HG03103 (cell line): Measurements from ENCODE around the gene GLCE.
"Not testable (repeated sequence)": the region's sequence is repeated elsewhere in the genome, so short reads cannot be mapped to it uniquely, and the experiment has no call there.

ENCODE experiments used
- ATAC-seq: cut with Tn5 transposase; IDR thresholded peaks from one replicate; pipeline ENCODE4 v1.9.1; 2021; ENCODE audit warnings: low read depth; ENCODE audit not compliant: unreplicated experiment

GLCE gene

DNA sequence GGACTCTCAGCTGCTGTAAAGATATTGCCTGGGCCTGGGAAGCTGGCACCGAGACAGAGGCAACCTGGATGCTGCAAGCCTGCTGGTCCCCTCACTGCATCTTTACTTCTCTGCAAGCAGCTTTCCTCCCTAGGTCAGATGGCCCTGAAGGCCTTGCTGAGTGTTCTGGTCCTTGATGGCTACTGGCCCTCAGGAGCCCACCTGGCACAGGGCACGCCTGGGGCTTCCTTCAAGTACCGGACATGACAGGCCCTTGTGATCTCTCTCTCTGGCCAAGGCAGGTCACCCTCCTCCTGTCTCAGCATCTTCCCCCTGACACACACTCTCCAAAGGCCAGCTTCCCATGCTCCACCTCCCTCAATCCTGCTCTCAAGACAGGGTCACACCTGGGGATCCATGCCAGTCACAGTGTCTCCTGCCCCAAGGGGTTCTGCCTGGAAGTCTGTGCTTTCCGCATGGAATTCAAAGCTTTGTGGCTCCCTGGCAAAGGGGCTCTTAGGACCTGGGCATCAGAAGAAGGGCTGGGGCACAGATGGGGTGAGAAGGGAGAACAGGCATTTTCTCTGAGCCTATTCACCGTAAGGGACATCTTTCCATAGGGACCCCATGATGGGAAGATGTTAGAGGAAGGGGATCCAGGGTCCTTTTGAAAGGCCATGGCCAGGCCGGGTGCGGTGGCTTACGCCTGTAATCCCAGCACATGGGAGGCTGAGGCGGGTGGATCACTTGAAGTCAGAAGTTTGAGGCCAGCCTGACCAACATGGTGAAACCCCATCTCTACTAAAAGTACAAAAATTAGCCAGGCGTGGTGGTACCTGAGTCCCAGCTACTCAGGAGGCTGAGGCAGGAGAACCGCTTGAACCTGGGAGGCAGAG, 133.5 kb downstream of the GLCE start:
- ATAC-seq: no peak

DNA sequence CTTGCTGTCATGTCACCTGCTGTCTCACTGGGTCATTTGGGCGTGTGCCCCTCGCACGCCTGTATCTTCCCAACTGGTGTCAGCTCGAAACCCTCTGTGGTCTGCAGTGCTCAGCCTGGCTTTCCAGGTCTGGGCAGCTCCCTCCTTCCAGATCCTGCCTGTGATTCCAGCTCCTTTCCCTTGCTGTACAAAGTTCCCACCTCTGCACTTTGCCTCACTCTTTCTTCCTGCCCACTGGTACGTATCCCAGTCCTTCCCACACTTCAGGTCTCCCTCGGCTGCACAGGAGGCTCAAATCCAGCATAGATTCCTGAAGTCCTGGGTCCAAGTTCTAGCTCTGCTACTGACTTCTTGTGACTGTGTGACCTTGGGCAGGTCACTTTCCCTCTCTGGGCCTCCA, 136.2 kb downstream of the GLCE start:
- ATAC-seq: no peak

DNA sequence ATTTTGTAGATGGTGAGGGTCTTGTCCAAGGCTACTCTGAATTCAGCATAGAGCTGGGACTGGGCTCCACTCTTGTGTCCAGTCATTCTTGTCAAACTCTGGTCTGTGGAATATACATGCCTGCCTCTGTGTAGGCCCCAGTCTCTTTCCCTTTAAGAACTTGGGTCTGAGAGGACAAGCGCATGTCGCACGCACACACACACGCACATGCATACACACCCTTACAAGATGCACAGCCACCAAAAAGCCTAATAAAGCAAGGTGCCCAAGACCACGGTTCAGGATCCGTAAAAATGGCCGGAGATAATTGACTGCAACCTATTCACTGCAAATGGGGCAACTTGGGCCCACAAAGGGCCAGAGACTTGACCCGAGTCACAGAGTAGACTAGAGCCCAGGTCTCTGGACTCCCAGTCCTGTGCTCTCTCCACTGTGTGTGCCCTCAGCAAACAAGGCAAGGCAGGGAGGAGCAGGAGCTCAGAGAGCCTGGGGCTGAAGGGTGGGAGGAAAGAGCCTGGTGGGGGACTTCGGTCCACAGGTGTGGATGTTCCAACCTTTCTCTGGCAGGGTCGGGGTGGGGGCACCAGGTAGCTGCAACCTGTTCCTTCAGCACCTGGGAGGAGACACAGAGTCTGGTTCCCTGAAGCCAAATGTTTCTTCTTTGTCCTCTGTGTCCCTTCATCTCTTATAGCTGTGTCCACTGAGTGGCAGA, 137.4 kb downstream of the GLCE start:
- no peak for ATAC-seq

DNA sequence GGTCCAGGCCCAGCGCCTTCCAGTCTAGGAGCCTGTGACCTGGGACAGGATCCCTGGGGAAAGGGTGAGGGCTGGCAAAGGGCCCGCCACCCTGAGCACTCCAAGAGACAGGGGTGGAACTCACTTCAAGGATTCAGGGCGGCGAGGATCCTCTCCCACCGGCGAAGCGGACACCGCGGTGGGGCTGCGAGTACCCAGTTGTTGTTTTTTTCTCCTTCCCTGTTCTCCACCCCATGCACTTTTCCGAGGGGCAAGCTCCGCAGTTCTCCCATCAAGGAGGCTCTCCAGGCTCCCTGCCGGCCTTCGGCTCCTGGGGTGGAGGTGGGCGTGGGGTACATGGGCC, 137.9 kb downstream of the GLCE start:
- ATAC-seq: no peak

DNA sequence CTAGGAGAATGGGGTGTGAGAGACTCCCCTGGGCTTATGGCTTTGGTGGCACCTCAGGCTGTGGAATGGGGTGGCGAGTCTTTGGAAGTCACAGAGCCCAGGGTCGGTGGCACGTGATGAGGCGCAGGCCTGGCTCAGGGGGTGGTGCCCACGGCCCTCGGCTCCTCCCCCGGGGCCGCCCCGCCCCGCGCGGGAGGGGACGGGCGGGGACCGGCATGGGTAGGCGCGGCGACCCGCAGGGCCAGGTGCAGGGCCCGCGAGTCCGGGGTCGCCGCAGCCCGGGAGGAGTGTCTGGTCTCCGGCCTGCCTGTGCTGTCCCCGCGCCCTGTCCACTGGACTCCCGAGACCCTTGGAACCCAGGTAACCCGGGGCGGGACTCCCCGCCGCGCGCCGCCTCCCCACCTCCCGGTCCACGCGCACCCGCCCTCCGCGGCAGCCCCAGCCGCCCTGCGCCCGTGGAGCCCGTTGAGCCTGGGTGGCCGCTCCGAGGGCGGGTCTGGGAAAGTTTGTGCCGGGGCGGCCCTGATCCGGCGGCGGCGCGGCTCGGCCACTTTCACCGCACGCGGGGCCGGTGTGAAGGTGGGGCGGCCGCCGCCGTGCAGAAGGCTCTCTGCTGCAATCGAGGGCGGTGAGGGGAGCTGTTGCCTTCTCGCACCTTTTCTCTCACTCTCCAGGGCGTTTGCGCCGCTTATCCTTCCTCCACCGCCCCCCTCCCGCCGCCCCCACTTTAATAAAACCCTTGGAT, 138.4 kb downstream of the GLCE start, which contains the start of gene PAQR5:
PAQR5 (plus strand) TSS at position 216 of the 745 bp plus-strand sequence. CDS start 61,169 bp downstream, outside the sequence.
- ATAC-seq: no peak

DNA sequence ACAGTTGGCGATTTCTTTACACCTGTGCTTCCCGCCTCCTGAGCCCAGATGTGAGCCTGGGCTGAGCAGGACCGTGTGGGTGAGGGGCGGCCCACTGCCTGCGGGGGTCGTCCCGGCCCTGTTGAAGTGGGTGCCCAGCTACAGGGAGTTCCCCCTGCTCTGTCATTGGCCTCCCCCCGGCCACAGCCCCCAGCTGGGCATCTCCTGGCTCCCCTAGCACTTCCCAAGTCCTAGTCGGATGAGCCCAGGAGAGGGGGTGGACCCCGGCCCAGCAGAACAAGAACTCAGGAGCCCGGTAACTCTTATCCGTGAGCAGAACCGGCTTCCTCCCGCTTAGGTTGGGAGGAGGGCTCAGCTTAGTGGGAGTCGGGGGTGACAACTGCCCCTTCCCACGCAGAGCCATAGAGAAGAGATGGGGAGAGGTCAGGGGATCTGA, 139.0 kb downstream of the GLCE start:
- ATAC-seq: no peak

DNA sequence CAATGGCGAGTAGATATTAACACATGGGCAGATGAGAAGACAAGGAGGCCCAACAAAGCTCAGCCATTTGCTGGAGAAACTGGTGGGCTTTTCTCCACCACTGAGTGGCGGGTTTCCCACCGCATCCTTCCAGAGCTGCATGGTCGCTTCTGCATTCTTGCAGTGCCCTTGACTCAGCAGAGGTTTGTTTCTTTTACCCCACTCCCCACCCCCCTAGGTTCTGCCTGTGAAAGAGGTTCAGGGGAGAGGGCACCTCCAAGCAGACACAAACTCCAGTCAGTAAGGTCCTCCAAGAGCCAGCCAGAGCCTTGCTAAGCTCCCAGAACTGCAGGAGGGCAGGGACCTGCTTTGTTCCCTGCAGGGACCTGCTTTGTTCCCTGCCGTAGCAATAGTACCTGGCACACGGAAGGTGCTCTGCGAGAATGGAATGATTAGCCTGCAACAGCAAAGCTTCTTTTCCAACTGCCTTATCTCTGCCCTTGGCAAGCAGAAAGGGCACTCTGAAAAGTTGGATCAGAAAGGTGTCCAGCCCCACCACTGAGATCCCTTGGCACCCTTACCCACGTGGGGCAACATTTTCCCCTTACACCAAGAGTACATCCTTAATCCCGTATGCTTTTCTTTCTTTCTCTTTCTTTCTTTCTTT, 139.6 kb downstream of the GLCE start:
- no peak for ATAC-seq

DNA sequence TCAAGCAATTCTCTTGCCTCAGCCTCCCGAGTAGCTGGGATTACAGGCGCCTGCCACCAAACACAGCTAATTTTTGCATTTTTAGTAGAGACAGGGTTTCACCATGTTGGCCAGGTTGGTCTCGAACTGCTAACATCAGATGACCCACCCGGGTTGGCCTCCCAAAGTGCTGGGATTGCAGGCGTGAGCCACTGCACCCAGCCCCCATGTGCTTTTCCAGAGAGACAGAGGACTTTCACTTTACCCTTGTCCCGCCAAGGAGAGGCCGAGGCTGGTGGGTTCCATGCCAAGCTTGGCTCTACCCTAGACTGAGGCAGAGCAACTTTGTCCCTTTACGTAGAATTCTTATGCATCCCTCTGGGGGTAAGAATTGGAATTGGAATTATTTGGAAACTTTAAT, 140.7 kb downstream of the GLCE start:
- ATAC-seq: not testable (repeated sequence)

DNA sequence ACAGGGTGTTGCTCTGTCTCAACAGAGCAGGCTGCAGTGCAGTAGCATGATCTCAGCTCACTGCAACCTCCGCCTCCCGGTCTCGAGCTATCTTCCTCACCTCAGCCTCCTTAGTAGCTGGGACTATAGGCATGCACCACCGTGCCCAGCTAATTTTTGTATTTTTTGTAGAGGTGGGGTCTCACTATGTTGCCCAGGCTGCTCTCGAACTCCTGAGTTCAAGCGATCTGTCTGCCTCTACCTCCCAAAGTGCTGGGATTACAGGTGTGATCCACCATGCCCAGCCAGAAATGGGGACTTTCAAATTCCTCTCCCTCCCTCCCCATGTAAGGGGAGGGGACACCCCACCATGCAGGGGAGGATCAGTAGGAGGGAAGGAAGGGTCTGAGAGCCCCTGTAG, 141.7 kb downstream of the GLCE start:
- not testable (repeated sequence) for ATAC-seq

DNA sequence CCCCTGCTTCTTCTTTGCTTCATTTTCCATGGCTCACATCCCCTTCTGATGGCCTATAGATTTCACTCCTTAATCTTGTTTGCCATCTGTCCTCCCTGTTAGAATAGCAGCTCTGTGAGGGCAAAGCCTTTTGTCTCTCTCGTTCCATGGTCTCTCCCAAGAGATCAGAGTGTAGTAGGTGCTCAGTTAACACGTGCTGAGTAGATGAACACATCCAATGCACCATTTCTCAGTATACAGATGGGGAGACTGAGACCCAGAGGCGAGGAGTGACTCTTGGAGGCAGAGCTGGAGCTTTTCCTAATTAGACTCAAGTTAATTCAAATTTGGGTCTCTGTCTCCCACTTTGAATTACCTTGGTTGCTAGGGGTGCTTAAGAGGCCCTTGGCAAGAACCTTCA, 142.5 kb downstream of the GLCE start:
- ATAC-seq: no peak

DNA sequence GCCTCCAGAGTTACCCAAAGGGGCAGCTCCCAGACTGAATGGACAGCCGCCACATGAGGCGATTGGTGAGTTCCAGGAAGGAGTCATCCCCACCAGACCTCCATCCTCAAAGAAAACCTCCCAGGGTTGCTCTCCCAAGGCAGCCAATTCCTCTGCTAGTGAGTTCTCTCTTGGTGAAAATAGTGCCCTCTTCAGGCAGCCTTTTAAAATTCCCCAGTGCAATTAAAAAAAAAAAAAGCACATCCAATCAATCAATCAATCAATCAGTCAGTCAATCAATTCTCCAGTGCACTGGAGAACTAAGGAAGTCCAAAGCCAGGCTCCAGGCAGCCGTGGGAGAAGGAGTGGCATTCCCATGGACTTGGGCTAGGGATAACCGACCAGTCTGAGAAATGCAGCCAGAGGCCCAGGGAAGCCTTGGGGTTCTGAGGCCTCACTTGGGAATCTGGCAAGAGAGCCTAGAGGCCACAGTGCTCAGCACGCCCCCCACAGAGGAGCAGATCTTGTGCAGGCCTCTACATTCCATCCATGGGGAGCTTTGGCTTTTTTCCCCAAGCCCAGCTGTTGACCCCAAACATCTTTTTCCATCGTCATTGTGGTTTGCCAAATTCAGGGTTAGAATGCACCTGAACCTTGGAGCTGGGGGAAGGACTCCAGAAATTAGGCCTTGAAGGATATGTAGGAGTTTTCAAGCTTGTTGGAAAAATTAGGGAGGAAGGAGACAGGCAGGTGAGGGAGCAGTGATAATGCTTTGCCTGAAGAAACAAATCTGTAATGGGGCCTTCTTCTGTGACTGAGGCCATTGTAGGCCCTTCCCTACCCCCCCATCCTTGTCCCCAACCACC, 143.1 kb downstream of the GLCE start:
- ATAC-seq: no peak

DNA sequence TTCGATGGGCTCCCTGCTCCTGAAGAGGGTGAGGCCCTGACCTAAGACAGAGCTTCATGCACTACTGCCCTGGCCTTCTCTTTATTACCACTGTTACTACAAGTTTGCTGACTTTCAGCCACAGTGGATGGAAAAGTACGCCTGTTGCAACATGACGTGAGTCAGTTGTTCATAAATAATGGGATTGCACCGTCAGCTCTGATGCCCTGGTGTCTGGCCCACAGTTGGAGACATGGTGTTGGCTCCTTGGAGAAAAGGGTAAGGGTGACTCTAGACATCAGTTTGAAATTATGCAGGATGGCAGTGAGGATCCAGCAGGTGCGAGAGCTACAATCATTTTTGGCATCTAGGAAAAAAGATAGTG, 143.7 kb downstream of the GLCE start:
- ATAC-seq: no peak

DNA sequence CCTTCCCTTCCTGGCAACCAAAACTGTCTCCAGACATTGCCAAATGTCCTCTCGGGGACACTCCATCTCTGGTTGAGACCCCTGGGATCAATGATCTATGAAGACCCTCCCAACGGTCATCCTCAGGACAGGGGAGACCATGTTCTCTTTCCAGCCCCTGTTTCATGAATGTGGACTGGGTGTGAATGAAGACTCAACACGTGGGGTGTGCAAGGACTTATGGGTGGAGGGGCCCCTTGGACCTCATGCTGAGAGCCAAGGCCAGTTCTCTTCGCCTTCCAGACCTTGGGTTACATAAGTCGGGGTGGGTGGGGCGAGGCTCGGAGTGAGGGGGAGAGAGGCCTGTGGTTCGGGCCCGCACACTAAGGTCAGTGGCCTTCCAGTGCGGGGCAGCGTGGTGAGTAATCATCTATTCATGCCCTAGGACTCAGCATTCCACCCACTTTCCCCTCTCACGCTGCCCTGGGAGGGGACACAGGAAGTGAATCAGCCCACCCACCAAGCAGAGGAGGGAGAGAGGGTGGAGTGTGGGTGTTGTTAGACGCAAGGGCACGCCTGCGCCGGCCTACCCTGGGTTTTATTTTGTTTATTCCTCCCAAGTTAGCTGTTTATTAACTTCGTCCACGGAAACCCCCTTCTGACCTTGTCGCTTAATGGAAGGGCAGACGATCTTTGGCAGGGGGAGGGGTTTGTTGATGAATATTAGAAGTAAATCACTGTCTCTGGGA, 144.9 kb downstream of the GLCE start:
- ATAC-seq: no peak

DNA sequence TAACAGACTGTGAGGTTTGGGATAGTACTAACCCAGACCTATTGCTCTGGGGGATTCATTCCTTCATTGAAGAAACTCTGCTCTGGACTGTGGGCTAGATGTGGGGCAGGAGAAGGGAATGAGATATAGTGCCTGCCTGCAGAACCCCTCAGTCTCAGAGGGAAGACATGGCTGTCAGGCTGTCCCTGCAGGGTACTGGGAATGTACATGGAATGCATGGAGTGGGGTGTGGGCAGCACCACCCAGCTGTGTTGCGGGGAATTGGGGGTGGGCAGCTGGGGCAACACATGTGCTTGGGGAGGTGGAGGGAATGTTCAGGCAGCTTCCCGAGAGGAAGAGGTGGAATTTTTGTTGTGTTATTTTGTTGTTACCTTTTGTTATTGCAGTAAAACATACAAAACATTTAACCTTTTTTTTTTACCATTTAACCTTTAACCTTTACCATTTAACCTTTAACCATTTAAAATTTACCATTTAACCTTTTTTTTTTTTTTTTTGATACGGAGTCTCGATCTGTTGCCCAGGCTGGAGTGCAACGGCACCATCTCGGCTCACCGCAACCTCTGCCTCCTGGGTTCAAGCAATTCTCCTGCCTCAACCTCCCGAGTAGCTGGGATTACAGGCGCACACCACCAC, 145.6 kb downstream of the GLCE start:
- ATAC-seq: no peak

DNA sequence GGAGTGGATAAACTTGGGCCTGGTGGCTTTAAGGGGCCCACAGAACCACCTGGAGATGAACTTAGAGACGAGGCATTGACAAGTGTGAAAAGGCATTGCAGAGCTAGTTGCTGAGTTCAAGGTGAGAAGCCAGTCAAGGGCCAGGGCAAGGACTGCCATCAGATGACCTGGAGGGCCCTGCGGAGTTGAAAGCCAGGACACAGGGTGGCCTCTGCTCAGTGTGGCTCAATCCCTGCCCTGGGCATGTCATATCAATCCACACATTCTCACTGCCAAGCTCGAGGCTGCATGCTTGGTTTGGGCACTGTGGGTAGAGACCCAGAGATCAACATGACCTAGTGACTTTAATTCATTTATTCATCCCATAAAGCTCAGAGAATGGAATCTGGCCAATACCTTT, 147.5 kb downstream of the GLCE start:
- ATAC-seq: no peak

DNA sequence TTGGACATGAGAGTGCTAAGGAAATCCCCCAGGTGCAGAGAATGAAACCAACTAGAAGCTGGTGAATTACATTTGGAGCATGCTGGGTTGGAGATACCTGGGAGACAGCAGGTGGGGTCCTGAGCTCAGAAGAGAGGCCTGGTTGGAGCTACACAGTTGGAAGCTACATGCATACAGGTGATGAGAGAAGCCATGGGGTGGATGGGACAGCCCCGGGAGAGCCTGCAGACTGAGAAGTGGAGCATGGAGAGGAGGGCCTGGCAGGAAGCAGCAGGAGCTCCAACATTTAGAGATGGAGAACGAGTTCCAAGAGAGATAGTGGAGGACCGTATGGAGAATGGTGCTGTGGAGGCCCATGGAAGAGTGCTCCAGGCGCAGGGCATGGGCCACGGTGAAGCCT, 148.5 kb downstream of the GLCE start:
- ATAC-seq: no peak

DNA sequence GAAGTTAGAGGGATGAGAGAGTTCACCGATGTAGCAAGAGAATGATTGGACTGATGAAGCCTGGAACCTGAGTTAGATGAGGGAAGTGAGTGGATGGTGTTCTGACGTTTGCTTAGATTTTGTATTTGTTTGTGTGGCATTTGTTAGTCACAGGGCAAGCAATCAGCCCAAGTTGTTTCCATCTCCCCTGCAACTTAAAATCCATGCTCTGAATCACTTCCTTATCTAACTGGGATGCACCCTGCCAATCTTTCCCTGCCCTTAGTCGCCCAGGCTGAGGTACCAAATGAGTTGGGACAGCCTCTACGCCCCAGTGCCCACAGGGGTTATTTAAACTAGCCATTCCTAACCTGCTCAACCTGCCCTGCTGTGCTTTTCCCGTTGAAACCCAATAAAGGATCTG, 150.9 kb downstream of the GLCE start:
- ATAC-seq: no peak

DNA sequence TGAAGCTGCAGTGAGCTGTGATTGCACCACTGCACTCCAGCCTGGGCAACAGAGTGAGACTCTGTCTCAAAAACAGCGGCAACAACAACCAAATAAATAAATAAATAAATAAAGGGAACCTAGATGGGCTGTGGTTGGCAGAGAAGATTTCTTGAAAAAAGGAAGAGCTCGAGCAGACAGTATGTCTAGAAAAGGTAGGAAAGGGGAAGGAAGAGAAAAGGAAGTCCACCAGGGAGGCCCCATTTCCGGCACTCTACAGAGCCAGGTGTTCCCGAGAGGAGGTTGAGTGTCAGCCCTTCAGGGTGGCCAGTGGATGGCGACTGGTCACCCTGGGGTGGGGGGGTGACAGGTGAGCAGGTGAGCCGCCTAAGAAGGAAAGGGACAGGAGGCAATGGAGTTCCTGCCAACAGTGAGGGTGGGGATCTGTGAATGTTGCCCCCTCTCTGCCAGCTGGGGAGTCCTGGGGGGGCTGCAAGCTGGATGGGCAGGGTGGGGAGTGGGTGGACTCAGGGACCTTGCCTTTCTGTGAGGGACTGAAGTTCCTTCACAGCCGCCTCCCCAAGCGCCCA, 153.1 kb downstream of the GLCE start:
- no peak for ATAC-seq
